Stimulated activated CD8-positive, alpha-beta memory T cell treated with anti-CD3 and anti-CD28 coated beads, Interleukin-12 subunit alpha, Interleukin-12 subunit beta, amount 100 ng/mL, for 24 hours (primary cell): ENCODE data around the gene TAGLN.
"Not testable (repeated sequence)": the region's sequence is repeated elsewhere in the genome, so short reads cannot be mapped to it uniquely, and the experiment has no call there.

Source experiments
- DNase-seq: peaks from one replicate; pipeline ENCODE4 v3.0.0-alpha.2; 2020; ENCODE audit errors: extremely low read depth

Gene TAGLN

DNA sequence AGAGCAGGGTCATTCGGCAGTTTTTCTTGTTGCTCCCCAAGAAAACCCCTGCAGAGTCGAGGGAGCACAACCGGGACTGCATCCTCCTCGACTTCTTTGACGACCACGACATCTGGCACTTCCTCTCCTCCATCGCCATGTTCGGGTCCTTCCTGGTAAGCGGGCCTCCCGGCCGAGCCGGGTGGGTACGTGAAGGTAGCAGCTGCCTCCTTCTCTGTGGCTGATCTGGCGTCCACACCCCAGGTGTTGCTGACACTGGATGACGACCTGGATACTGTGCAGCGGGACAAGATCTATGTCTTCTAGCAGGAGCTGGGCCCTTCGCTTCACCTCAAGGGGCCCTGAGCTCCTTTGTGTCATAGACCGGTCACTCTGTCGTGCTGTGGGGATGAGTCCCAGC is 3.4 kb upstream of the TAGLN start:
- no peak for DNase-seq

DNA sequence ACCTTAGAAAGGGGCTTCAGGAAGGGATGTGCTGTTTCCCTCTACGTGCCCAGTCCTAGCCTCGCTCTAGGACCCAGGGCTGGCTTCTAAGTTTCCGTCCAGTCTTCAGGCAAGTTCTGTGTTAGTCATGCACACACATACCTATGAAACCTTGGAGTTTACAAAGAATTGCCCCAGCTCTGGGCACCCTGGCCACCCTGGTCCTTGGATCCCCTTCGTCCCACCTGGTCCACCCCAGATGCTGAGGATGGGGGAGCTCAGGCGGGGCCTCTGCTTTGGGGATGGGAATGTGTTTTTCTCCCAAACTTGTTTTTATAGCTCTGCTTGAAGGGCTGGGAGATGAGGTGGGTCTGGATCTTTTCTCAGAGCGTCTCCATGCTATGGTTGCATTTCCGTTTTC is 2.2 kb upstream of the TAGLN start:
- DNase-seq = no peak

DNA sequence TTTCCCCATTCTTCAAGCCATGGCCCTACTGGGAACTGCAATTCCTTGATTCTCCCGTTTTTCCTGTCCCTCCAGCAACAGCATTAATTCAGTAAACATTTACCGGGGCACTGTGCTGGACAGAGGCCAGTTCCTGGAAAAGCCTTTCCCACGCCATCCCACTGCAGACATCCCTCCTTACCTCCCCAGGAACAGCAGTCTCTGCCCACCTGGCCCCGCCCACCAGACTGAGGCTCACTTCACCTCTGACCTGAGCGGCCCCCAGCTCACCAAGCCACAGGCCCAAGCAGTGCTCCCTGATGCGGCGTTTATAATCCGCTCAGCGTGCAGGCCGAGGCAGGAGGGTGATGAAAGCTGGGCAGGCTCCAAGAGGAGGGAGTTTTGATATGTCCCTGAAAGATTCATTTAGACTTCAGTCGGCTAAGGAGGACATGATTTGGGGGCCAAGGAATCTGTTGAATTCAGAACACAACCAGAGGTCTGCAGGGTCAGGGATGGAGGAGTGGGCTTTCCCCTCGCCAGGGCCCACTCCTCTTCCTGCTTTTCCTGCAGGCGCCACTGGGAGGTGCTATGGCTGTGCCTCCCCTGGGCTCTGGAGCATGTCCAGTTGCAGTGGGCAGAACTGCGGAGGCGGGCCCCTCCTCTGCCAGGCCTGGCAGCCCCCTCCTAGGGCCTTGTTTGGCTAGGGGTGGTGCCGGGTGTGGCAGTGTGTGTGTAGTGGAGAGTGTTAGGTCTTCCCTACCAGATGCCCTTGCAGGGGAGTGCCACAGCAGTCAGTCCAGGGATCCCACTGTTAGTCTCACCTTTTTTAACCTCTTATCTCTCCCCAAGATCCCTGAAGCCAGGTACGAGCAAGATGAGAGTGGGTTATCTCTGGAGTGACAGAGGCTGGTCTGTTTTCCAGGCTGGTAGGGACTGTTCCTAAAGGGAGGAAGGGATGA is 1.4 kb upstream of the TAGLN start:
- no peak for DNase-seq

DNA sequence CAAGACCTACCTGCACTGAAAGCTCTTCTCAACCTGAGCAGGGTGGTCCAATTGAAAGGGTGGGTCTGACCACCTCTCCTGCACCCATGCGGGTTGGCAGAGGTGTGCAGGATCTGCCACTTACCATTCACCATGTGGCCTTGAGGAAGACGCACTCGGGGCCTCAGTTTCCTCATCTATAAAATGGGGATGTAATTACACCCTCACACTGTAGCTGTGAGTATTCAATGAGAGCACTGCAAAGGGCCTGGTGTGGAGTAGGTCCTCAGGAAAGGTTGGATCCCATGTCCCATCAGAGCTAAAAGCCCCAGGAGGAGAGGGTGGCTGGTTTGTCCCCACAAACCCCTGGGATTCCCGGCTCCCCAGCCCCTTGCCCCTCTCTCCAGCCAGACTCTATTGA is 557 bp upstream of the TAGLN start:
- no peak for DNase-seq

DNA sequence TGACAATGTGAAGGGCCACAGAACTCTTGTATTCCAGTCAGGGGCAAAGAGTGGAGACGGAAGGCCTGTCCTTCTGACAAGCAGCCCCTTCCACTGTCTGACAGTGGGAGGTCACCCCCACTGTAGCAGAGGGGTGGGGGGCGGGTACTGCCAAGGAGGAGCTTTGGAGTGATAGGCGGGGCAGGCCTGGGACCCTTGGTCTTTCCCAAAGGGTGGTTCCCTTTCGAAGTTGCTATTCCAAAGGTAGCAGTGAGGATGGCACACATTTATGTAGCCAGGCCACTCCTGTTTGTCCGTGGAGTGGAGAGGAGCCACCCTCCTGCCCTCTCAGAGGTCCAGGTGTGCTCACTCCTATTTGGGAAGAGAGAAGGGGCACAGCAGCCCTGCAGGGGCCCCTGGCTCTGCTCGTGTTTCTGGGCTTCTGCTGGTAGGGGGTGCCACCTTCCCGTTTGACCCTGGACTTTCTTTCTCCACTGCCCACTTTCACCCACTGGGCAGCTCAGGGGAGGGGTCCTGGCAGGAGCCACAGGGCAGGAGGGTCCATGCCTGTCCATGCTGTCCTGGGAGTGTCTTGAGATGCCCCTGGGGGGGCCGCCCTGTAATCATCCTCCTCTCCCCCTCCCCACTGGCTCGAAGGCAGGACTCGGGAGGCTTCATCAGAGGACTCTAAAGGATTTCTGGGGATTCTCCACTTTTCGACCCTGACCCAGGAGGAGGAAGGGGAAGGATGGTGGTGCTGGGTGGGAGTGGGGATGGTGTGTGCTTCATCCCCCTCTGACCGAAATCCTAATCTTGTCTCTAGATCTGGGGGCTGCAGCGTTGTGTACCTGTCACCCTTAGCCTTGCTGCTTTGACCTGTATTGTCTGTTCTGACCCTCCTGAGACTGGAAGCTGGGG is 994 bp downstream of the TAGLN start:
- no peak for DNase-seq

DNA sequence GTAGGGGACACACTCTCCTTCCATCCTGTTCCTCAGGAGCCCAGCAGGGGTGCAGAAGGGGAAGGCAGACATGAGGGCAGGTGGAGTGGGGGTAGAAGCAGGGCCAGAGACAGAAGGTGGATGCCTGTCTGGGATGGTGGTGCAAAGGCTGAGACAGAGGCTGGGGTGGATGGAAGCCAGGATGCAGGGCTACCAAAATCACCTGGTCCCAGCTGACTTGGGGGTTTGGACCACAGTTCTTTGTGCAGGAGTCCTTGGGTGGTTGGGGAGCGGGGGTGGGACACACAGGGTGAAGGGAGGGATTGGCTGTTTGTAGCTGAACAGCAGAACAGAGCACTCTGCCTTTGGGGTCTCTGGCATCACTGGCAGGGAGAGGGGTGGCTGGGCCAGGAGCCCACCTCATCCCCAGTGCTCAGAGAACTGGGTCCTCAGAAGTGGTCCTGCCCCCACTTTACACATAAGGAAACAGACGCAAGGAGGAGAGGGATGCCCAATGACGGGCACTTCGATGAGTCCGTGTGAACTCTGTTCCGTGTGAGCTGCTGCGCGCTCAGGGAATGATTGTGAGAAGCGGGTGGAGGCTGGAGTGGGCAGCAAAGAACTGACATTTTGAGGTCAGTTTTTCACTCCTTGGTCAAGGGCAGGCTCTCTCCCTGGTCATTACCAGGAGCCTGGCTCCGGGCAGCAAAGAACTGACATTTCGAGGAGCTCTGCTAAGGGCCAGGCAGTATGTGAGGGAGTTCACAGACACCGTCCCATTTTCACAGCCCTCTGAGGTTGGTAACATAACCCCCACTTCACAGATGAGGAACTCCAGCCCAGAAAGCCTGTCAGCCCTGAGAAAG is 1.9 kb downstream of the TAGLN start:
- DNase-seq = no peak

DNA sequence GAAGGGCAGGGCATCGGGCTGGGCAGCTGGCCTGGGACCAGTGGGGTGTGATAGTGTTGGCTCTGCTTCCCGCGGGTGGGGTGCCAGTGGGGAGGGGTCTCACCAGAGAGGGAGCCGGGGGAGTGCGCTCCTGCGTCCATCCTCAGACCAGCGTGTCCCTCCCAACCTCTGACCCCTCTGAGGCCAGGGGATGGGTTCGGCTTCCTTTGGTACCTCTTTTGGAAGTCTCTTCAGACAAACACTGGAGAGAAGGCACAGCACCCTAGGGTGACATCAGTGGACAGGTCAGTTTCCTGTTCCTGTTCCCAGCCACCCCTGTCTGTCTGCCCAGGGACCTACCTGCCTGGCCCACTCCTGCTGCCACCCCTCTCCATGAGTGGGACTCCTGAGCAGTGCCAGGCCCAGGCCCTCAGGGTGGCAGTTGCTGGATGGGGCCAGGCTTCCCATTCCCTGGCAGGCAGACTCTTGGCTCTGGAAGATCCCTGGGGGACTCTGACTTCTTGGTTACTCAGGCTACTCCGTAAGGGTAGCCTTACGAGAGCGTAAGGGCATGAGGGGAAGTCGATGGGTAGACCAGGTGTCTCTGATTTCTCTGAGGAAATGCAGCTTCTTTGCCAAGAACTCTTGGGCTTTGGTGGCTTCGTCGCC is 2.6 kb downstream of the TAGLN start:
- DNase-seq = no peak

DNA sequence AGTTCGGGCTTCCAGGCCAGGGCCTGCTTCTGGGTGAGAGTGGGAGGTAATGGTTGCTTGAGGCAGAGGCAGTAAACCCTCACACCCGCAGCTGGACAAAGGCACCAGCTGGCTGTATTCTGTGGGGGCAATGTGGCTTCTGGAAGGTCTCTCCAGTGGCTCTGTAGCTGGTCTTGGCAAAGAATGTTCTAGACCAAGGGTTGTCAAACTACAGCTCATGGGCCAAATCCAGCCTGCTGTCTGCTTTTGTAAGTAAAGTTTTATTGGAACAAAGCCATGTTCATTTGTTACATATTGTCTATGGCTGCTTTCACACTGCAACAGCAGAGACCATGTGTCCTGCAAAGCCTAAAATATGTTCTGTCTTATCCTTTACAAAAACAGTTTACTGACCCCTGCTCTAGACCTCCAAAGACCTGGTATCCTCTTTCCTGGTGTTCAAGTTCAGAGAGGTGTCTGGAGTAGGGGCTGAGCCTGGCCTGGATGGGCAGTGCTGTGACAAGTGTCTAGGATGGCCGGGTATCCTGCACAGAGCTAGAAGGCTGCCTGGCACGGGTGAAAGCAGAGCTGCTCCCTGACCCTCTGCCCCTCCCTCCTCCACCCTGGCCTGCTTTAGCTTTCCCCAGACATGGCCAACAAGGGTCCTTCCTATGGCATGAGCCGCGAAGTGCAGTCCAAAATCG is 3.4 kb downstream of the TAGLN start:
- DNase-seq = no peak

DNA sequence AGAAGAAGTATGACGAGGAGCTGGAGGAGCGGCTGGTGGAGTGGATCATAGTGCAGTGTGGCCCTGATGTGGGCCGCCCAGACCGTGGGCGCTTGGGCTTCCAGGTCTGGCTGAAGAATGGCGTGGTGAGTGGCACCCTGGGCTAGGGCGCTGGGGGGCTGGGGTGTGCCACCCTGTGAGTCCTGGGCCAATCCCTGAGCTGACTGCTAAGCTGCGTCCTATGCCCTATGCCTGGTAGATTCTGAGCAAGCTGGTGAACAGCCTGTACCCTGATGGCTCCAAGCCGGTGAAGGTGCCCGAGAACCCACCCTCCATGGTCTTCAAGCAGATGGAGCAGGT is 3.9 kb downstream of the TAGLN start:
- DNase-seq = no peak

DNA sequence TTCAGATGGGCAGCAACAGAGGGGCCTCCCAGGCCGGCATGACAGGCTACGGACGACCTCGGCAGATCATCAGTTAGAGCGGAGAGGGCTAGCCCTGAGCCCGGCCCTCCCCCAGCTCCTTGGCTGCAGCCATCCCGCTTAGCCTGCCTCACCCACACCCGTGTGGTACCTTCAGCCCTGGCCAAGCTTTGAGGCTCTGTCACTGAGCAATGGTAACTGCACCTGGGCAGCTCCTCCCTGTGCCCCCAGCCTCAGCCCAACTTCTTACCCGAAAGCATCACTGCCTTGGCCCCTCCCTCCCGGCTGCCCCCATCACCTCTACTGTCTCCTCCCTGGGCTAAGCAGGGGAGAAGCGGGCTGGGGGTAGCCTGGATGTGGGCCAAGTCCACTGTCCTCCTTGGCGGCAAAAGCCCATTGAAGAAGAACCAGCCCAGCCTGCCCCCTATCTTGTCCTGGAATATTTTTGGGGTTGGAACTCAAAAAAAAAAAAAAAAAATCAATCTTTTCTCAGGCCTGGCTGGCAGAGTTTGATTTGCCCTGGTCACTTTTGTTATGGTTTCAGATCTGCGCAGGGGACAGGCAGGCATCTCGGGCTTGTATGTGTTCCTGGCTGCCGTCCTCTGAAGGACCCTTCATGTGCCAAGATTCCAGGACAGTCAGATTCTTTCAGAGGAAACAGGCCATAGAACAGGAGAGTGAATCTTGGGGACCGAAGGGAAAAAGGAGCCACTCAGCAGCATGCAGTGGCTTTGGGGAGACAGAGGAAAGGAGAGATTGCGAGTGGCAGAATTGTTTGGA is 5.3 kb downstream of the TAGLN start:
- DNase-seq = no peak

DNA sequence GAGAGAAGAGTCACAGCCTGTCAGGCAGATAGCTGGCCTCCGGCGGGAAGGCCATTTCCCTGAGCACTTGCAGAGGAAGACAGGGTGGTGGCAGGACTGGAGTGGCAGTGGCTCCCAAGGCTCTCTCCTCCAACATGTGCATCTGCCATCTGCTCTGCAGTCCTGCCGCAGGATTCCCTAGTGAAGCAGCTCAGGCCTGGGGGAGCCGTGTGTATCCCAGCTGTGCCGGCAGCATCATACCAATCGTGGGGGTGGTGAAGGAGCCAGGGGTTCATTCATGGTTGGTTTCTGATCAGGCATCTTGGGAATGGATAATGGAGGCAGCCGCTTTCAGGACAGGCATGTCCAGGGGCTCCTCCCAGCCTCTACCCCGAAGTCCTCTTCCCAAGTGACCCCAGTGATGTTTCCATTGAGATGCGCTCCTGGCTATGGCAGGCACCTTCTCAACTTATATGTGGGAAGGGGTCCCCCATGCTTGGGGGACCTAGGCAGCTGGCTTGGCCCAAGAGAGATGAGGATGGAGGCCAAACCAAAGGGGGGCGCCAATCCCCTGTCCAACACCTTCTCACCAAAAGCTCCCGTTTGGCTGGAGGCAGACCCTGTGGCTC is 6.1 kb downstream of the TAGLN start:
- no peak for DNase-seq

DNA sequence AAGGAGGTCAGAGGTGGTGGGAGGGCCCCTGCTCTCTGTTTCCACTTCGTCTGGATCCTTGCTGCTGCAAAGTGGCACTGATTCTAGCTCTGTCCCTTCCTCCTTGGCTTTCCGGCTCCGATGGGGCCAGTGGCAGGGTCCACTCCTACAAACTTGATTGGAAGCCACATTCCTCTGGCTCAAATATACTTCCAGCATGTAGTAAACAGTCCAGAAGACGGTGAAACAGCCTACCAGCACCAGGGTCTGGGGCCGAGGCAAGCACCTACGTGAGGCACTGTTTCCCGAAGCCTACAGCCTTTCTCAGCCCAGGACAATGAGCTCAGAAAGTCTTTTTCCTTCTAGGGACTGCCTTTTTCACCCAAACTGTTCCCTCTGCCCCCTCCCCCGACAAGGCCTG is 6.9 kb downstream of the TAGLN start:
- not testable (repeated sequence) for DNase-seq

DNA sequence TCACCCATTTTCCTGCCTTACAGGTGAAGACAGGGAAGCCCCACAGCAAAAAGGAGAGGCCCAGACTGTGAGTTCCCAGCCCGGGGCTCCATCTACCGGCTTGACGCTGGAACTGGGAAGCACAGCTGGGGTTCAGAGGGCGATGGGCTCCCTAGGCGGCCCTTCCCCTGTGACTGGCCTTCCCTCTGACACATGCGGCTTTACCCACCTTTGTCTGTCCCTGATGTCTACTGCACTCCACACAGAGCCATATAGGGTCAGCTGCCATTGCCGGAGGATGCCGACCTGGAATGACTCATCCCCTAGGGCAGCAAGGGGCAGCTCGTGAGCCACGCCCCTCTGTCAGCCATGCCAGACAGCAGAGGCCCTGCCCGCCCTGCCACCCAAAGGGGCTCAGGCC is 7.7 kb downstream of the TAGLN start:
- DNase-seq = not testable (repeated sequence)

DNA sequence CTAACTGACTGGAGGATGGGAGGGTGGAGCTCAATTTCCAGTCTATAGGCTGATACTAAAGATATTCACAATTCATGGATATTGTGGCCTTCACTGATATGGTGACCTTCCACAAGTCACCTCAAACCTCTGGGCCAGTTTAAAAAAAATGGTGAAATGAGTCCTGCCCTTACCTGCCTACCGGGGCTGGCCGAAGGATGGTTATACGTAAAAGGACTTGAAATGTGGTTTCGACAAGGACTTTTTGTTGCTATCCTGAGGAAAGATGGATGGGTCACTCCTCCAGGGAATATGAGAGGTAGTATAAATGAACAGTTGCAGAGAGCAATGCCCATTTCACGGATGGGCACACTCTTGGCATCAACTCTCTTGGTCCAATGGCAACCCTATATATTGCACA is 8.3 kb downstream of the TAGLN start:
- not testable (repeated sequence) for DNase-seq

DNA sequence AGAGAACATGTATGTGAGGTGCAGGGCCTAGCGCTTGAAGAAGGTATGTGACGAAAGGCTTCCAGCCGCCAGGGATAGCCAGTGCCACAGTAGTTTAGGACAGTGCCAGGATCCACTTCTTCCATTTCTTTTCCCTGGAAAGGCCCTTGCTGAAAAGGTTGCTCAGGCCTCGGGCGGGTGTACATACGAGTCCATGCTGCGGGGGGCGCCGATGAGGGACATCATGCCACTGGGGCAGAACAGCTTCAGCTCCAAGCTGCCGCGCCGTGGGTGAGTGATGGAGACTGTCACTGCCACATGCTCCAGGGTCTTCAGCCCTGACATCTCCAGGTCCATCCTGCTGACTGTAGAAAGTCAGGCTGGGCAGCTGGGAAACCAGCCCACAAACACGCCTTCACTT is 9.5 kb downstream of the TAGLN start:
- not testable (repeated sequence) for DNase-seq

DNA sequence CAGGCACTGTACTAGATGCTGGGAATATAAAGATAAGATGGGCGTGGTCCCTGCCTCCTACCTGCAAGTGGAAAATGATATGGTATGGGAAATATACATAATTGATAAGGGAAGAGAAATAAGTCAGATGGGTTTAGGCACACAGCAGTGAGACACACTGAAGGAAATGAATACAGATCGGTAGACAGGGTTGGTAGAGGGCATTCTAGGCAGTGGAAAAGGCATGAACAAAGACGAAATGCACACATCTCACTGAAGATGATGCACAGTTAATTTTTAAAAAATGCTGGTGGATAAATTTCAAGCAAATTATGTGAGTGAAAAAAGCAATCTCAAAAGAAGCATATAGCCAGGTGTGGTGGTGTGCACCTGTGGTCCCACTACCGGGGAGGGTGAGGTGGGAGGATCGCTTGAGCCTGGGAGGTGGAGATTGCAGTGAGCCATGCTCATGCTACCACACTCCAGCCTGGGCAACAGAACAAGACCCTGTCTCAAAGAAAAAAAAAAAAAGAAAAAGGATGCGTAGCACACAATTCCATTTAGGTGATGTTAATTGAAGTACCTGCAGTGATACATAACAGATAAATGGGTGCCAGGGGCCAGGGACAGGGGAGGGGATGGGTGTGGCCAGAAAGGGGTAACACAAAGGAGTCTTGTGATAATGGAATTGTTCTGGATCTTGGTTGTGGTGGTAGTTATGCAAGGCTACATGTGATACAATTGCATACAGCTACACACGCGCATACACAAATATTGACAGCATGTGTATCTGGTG is 10.4 kb downstream of the TAGLN start:
- DNase-seq = not testable (repeated sequence)

DNA sequence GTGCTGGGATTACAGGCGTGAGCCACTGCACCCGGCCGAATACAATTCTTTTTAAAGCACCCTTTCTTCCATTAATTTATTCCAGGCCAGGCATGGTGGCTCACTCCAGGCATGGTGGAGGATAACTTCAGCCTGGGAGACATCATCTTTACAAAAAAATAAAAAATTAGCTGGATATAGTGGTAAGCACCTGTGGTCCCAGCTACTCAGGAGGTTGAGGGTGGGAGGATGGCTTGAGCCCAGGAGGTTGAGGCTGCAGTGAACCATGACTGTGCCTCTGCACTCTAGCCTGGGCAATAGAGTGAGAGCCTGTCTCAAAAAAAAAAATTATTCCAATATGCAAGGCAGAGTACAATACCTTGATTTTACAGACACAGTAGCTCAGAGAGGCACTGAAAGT is 11.4 kb downstream of the TAGLN start:
- DNase-seq = no peak

DNA sequence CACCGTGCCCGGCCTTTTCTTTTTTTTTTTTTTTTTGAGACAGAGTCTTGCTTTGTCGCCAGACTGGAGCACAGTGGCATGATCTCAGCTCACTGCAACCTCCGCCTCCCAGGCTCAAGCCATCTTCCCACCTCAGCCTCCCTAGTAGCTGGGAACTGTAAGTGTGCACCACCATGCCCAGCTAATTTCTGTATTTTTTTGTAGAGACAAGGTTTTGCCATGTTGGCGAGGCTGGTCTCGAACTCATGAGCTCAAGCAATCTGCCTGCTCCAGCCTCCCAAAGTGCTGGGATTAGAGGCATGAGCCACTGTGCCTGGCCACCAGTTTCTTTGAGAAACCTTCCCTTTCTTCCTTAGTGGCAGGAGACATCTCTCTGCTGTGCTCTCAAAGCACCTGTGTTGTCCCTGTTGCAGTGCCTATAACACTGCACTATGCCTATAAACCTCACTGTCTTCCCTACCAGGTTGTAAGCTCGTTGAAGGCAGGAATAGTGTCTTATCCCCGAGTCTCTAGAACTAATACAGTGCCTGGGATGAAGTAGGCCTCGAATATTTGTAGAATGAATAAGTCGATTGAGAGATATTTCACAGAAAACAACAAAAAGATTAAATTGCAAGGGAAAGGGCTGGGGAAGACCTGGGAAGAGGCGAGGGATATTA is 13.7 kb downstream of the TAGLN start:
- DNase-seq = no peak
